Measurements from ENCODE around the gene FXYD4.
"Not testable (repeated sequence)": the region's sequence is repeated elsewhere in the genome, so short reads cannot be mapped to it uniquely, and the experiment has no call there.

FXYD4 gene

GRCh38 chr10:43421201-43421507, 49.7 kb downstream of the FXYD4 start:
- no peak for DNase-seq

GRCh38 chr10:43421519-43421918, 50.1 kb downstream of the FXYD4 start:
- no peak for DNase-seq

GRCh38 chr10:43421944-43422343, 50.5 kb downstream of the FXYD4 start:
- DNase-seq = not testable (repeated sequence)

GRCh38 chr10:43424416-43424815, 53.0 kb downstream of the FXYD4 start:
- no peak for DNase-seq

Measured in stimulated activated CD4-positive, alpha-beta T cell treated with anti-CD3 and anti-CD28 coated beads, Interleukin-4, amount 100 ng/mL, for 24 hours (primary cell).